Small intestine (tissue), 7 donors: ENCODE results near the gene AHRR. TPM values are rescaled to one million over a fixed set of nuclear protein-coding genes. Genes with fewer than 3 reads are reported as not detected.

Experiments used
- DNase-seq, 2 donors: peaks; one replicate each; pipeline versions ENCODE4 v3.0.0 to v3.0.0-alpha.2; 2013
- FAIRE-seq: peaks from 2 replicates; lab custom pipeline; 2012; peaks lifted over from hg19 to GRCh38; lab: Jason Lieb, UNC
- H3K27ac ChIP-seq, 3 donors: one replicate each; pipeline ENCODE4 v1.5.1; 2013; ENCODE audit warnings: low read length in 2 of 3, mild to moderate bottlenecking in 2 of 3, control low read depth in 1 of 3, inconsistent platforms in 1 of 3, low read depth in 1 of 3, moderate library complexity in 1 of 3
- H3K27me3 ChIP-seq, 3 donors: one replicate each; pipeline ENCODE4 v1.6.1; 2013; ENCODE audit warnings: low read length in 3 of 3, inconsistent platforms in 1 of 3; ENCODE audit not compliant: control insufficient read depth in 3 of 3, insufficient read depth in 3 of 3
- H3K36me3 ChIP-seq, 3 donors: one replicate each; pipeline ENCODE4 v1.6.1; 2013; ENCODE audit warnings: low read length in 3 of 3, inconsistent platforms in 1 of 3, low read depth in 1 of 3, mild to moderate bottlenecking in 1 of 3, moderate library complexity in 1 of 3; ENCODE audit not compliant: control insufficient read depth in 3 of 3, insufficient read depth in 2 of 3
- H3K4me1 ChIP-seq, 3 donors: one replicate each; pipeline ENCODE4 v1.6.1; 2013; ENCODE audit warnings: low read length in 2 of 3, inconsistent platforms in 1 of 3, low read depth in 1 of 3, mild to moderate bottlenecking in 1 of 3, moderate library complexity in 1 of 3; ENCODE audit not compliant: control insufficient read depth in 3 of 3, insufficient read depth in 2 of 3
- H3K4me3 ChIP-seq, 3 donors: one replicate each; pipeline ENCODE4 v1.5.1; 2013; ENCODE audit warnings: low read length in 3 of 3, control low read depth in 1 of 3, inconsistent platforms in 1 of 3, low read depth in 1 of 3, mild to moderate bottlenecking in 1 of 3, moderate library complexity in 1 of 3
- H3K9me3 ChIP-seq, 2 donors: one replicate each; pipeline ENCODE4 v1.6.1; 2013; ENCODE audit warnings: low read depth in 1 of 2, low read length in 1 of 2; ENCODE audit not compliant: control insufficient read depth in 2 of 2, insufficient read depth in 1 of 2
- WGBS, 3 donors: extraction: QIAGEN DNeasy Blood & Tissue Kit; methylation state at CpG; one replicate each; pipeline ENCODE4 v1.1.7; 2013; 5-methylcytosine and 5-hydroxymethylcytosine counted together
- polyA plus RNA-seq, 4 donors: library from polyadenylated mRNA; stranded (reverse) in 3 of 4; unstranded in 1 of 4; fragments of 200-250 nt in 3 of 4; fragments of 120-200 nt in 1 of 4; gene quantifications; one replicate each; pipeline versions ENCODE4 v1.2.1 to v1.2.3, GENCODE V29; 2013
- donor health status: healthy with polysubstance abuse.
- donor health status: control.
- donor health status: control.
- donor health status: Bipolar disorder and iron deficiency.
- donor health status: healthy.

The AHRR gene
- polyA plus RNA-seq, 4 donors, result 0.22 to 2.6 (median 0.95) TPM

DNA sequence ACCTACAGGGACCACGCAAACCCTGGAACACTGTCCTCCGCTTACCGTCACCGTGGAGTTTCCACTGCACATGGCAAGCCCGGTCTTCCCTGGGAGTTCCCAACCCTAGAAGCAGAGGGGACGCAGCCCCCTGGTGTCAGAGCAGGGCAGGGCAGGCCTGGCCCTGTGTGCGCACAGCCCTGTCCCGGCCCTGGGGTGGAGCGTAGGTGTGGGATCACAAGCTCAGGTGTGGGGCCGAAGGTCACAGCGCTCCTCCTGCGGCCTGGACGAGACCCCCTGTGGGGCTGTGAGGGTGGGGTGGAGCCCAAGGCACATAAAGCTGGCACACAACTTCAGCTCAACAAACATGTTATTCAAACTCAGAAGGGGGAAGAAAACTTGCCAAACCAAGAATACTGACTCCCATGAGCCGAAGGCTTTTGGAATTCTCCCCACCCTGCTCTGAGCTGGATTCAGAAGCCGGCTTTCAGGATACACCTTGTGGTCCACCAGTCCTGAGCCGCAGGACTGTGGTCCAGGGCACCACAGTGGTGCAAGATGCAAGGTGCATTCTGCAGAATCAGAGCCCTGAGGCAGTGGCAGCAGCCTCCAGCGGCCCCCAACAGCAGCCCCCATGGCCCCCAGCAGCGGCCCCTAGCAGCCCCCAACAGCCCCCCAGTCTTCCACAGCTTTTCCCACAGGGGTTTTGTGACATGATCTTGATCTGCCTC, 109.6 kb downstream of the AHRR start:
- WGBS, 3 donors, result 34 to 42% (median 36%) methylated on average over 18 of the region's 18 CpGs
- Histone ChIP-seq H3K4me3 (no peak overlapping the region), H3K4me1 (peaks cover 0 to 13% (median 0%) of the 10 kb centered on the region in 3 donors), H3K9me3 (no peaks in the 10 kb centered on the region), H3K36me3 (peaks cover 0 to 8% (median 0%) of the 10 kb centered on the region in 3 donors), H3K27me3 (no peaks in the 10 kb centered on the region), H3K27ac (no peak overlapping the region)
- DNase-seq (peak; percentile 52 to 84), FAIRE-seq (no peak)

DNA sequence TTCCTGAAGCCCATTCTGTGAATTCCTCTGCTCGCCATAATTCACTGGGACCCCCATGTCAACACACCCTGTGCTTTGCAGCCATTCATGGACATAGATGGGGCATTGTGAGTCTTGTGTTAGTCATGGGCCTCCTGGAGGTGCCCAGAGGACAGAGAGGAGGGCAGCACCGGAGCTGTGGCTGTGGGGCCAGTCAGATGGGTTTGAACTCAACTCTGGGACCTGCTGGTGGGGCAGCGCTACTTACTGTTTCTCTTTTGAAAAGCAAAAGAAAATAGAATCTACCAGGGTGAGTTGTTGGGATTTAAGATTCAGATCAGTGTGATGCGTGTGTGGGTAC, 110.2 kb downstream of the AHRR start:
- Histone ChIP-seq H3K4me3 (no peak overlapping the region), H3K4me1 (peaks cover 0 to 13% (median 0%) of the 10 kb centered on the region in 3 donors), H3K9me3 (no peaks in the 10 kb centered on the region), H3K27me3 (no peaks in the 10 kb centered on the region), H3K27ac (no peak overlapping the region), H3K36me3 (peaks cover 0 to 8% (median 0%) of the 10 kb centered on the region in 3 donors)
- DNase-seq (no peak), FAIRE-seq (no peak)
- 93 to 95% (median 95%) methylated on average over 4 of the region's 4 CpGs for WGBS, 3 donors

DNA sequence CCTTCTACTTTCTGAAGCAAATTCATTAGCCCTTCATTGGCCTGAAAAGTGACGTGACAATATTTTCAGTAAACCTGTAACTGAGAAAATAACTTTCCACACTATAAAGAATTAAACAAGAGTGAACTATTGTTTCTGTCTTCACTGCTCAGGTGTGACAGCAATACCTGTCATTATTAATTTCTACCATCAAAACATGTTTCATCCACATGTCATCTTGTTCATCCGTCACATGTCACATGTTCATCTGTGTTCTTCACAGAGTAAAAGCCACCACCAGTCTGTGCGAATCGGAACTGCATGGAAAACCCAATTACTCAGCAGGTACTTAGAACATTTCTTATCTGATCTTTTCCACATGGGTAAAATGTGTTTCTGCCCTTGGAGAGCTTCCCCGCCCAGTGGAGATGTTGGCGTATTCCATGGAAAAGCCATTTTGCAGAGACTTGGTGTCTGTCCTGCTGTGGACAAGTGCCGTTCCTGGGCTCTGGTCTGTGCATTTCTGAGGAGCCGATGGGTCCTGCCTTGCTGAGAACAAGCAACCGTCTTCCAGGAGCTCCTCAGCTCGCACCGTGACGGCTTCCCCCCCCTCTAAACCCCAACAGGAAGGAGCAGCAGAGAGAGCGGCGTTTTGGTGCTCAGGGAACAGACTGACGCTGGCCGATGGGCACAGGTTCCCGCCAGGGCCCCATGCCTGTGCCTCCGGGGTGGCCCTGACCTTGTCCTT, 110.8 kb downstream of the AHRR start:
- no peaks in the 10 kb centered on the region for H3K9me3 ChIP-seq
- FAIRE-seq, result no peak
- WGBS, 3 donors, result 79 to 84% (median 80%) methylated on average over 18 of the region's 18 CpGs
- H3K27me3 ChIP-seq, result no peaks in the 10 kb centered on the region
- H3K4me1 ChIP-seq, result peaks cover 0 to 13% (median 0%) of the 10 kb centered on the region in 3 donors
- H3K27ac ChIP-seq, result no peak overlapping the region
- no peak overlapping the region for H3K4me3 ChIP-seq
- DNase-seq, result no peak
- peaks cover 0 to 8% (median 0%) of the 10 kb centered on the region in 3 donors for H3K36me3 ChIP-seq

DNA sequence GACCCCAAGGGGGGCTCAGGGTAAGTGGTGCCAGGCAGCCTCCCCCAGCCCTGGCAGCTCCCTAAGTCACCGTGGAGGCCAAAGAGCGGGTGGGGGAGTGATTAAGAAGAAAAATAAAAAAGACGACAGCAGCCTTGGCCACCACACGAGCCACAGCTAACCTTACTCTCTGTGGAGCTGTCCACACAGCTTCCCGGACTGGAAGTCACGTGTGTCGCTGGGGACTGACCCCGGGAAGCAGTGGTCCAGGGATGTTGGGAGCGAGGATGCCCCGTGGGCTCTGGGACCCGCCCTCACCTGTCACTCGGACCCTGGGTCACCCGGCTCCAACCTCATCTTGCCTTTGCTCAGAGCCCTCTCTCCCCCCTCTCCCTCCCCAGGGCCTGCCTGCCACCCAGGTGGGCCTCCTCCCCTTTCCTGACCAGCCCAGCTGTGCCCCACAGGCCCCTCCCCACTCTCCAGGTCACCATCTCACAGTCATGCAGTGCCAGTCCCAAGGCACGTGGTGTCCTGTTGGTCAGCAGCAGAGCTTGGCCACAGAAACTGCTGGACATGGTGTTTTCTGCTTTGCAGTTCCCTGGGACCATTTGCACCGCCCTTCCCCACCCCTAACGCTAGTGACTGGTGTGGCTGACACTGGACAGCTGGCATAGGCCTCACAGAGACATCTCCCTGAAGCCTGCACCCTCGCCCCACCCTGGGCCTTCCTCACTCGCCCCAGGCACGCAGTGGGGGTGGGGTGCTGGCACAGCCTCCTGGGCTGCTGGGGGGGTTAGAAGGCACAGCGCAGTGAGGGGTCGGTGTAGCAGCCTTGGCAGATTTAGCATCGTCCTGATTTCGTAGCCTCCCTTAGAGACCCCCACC, 111.6 kb downstream of the AHRR start:
- Histone ChIP-seq H3K4me1 (peaks cover 0 to 13% (median 0%) of the 10 kb centered on the region in 3 donors), H3K4me3 (no peak overlapping the region), H3K9me3 (no peaks in the 10 kb centered on the region), H3K27ac (no peak overlapping the region), H3K36me3 (peaks cover 0 to 6% (median 0%) of the 10 kb centered on the region in 3 donors), H3K27me3 (no peaks in the 10 kb centered on the region)
- FAIRE-seq, result no peak
- no peak for DNase-seq
- WGBS, 3 donors, result 83 to 88% (median 85%) methylated on average over 23 of the region's 23 CpGs

DNA sequence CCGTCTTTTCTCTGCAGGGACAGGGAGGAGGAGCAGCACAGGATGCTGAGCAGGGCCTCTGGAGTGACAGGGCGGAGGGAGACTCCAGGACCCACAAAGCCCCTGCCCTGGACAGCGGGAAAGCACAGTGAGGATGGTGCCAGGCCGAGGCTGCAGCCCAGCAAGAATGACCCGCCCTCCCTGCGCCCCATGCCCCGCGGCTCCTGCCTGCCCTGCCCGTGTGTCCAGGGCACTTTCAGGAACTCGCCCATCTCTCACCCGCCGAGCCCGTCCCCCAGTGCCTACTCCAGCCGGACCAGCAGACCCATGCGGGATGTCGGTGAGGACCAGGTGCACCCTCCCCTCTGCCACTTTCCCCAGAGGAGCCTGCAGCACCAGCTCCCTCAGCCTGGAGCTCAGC, 112.3 kb downstream of the AHRR start:
- DNase-seq (no peak), FAIRE-seq (no peak)
- Histone ChIP-seq H3K4me1 (peaks cover 0 to 13% (median 0%) of the 10 kb centered on the region in 3 donors), H3K36me3 (peaks cover 0 to 6% (median 0%) of the 10 kb centered on the region in 3 donors), H3K27me3 (no peaks in the 10 kb centered on the region), H3K4me3 (no peak overlapping the region), H3K27ac (no peak overlapping the region), H3K9me3 (no peaks in the 10 kb centered on the region)
- 75 to 80% (median 79%) methylated on average over 15 to 16 of the region's 16 CpGs for WGBS, 3 donors

DNA sequence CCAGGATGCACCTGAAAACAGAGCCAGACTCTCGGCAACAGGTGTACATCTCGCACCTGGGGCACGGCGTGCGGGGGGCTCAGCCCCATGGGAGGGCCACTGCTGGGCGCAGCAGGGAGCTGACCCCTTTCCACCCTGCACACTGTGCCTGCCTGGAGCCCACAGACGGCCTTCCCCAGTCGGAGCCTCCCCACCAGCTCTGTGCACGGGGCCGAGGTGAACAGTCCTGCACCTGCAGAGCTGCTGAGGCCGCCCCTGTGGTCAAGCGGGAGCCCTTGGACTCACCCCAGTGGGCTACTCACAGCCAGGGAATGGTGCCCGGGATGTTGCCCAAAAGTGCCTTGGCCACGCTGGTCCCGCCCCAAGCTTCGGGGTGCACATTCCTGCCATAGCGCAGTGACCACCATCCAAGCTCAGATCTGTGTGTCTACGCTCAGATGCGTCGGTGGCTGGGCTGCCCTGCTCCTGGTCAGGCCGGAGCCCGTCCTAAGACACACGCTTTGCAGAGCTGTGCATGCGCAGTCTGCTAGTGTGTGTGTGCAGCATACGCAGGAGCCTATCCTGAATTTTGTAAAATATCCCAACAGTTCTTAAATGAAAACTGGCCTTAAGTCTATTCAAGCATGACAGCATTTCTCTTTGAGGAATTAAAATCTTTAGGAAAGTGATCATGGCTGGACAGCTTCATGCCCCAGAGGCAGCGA, 113.1 kb downstream of the AHRR start:
- Histone ChIP-seq H3K36me3 (peaks cover 0 to 6% (median 0%) of the 10 kb centered on the region in 3 donors), H3K4me3 (no peak overlapping the region), H3K4me1 (peaks cover 0 to 13% (median 0%) of the 10 kb centered on the region in 3 donors), H3K27ac (no peak overlapping the region), H3K9me3 (no peaks in the 10 kb centered on the region), H3K27me3 (peaks cover 0 to 2% (median 0%) of the 10 kb centered on the region in 3 donors)
- DNase-seq, result no peak
- WGBS, 3 donors, result 82 to 88% (median 84%) methylated on average over 26 of the region's 26 CpGs
- FAIRE-seq, result no peak

DNA sequence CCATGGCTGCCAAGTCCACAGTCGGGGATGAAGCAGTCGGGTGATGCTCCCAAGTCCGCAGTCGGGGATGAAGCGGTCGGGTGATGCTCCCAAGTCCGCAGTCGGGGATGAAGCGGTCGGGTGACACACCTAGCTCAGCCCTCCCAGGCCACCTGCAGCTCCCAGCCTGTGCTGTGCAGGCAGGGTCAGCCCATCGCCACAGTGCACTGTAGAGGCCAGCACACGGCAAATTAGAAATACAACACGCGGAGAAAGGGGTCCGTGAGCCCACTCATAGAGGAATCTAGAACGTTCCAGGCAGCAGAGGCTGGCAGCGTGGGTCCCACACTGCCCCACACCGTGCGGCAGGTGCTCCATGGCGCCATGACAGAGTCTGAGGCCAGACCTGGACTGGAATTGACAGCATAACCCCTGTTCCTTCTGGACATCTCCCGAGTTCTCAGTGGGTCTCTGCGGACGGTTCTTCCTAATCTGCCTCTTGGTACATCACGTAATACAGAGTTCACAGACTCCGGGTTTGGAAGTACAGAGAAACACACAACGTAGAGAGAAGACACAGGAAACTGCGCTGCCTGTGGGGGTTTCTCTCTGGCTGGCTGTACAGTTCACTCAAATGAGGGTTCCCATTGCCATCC, 113.8 kb downstream of the AHRR start:
- no peak for DNase-seq
- Histone ChIP-seq H3K9me3 (no peaks in the 10 kb centered on the region), H3K27me3 (peaks cover 0 to 2% (median 0%) of the 10 kb centered on the region in 3 donors), H3K36me3 (peaks cover 0 to 6% (median 0%) of the 10 kb centered on the region in 3 donors), H3K4me1 (peaks cover 0 to 13% (median 0%) of the 10 kb centered on the region in 3 donors), H3K4me3 (no peak overlapping the region), H3K27ac (no peak overlapping the region)
- no peak for FAIRE-seq
- WGBS, 3 donors, result 86 to 90% (median 87%) methylated on average over 27 of the region's 27 CpGs
